ENCODE data around the gene ATXN7L1. TPM values are rescaled to one million over a fixed set of nuclear protein-coding genes. Genes with fewer than 3 reads are reported as not detected.
"Not testable (repeated sequence)": the region's sequence is repeated elsewhere in the genome, so short reads cannot be mapped to it uniquely, and the experiment has no call there.

ATXN7L1 gene
- total RNA-seq, 2 donors from 2014 or later: 3.6 to 5.4 TPM

DNA sequence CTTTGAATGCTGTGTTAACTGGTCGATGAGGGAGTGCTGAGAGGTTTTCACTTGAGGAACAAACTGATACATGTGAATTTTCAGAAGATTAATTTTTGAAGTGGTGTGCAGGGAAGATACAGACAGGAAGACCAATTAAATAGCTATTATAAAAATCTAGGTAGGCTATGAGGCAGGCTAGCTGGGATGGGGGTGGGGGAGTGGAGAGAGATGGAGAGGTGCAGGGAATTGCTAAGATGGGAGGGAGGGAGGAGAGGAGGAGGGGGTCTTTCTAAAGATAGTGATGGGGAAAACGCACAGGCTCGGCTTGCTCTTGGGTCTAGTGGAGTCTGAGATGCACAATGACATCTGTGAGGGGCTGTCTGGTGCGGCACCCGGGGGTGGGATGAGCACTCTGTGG, 15.2 kb downstream of the ATXN7L1 start:
- H3K4me1 Mint-ChIP-seq (ENCODE audit: low read depth in 2 of 2): peaks cover 18 to 26% of the 10 kb centered on the region in 2 donors
- ATAC-seq (no peak), DNase-seq (ENCODE audit: low spot score) (no peak)
- peaks cover 0 to 4% of the 10 kb centered on the region in 2 donors for H3K27me3 Mint-ChIP-seq
- no peak overlapping the region for H3K27ac Mint-ChIP-seq
- H3K4me3 Mint-ChIP-seq: no peak overlapping the region
- no peaks in the 10 kb centered on the region for H3K9me3 Mint-ChIP-seq
- H3K36me3 Mint-ChIP-seq: no peaks in the 10 kb centered on the region

DNA sequence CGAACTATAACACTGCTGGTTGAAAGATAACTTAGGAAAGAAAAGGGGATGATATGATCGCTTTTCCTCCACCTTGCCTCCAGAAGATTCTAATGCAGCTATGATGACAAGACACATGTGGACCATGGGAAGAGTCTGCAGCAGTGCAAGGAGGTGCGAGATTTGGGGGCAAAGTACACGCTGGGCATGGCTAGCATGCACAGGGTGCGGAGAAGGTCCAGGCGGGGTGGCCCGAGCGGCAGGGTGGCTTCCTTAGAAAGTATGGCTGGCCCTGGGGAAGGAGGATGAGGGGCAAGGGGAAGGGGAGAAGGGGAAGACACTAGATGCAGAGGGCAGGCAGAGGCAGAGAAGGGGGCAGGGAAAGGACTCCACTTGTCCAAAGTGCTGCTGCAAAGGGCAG, 15.6 kb downstream of the ATXN7L1 start:
- H3K36me3 Mint-ChIP-seq: no peaks in the 10 kb centered on the region
- no peak for ATAC-seq

DNA sequence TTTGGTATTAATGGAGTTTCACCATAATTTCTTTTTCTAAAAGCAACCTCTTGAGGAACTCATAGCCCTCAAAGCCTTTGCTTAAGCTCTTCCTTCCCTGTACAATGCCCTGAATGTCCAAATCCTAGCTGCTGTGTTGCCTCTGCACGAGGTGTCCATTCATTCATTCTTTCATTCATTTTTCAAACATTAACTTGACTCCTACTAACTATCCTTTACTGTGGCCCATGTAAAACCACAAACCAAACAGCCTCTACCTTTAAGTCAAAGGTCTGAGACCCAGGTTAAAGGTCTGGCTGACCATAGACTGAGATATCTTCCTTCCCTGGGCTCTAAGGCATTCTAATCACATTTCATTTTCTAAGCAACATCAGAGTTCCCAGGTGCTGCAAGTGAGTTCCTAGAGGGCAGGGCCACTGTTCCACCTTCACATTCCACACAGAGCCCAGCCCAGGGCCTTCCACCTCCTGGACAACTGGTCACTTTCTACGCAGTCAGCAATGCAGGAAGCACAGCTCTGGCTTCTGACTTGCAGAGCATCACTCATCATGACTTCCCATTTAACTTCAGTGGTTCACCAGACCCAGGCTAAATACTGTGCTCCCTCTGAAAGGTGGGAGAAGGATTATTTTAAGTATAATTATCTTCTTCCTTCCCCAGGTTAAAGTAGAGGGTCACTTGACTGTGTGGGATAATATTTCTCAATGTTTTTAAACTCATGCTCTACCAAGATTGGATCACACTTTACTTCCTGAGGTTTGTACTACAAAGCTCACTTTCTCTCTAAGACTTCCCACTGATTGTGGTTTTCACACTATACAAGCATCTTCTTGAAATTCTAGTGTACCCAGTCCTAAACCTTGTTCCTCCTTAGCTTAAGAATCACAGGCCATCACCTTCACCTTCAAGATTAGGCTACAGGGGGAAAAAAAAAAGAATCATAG, 19.1 kb downstream of the ATXN7L1 start:
- ATAC-seq (peak; percentile 44 to 68), DNase-seq (ENCODE audit: low spot score) (no peak)
- H3K4me1 Mint-ChIP-seq (ENCODE audit: low read depth in 2 of 2): peaks cover 23 to 39% of the 10 kb centered on the region in 2 donors

More for the DNA sequence above, 15.6 kb downstream of the ATXN7L1 start:
- H3K27ac Mint-ChIP-seq: no peak overlapping the region
- no peak overlapping the region for H3K4me3 Mint-ChIP-seq
- peaks cover 0 to 4% of the 10 kb centered on the region in 2 donors for H3K27me3 Mint-ChIP-seq
- DNase-seq (ENCODE audit: low spot score): no peak
- H3K9me3 Mint-ChIP-seq: no peaks in the 10 kb centered on the region
- peaks cover 18 to 26% of the 10 kb centered on the region in 2 donors for H3K4me1 Mint-ChIP-seq (ENCODE audit: low read depth in 2 of 2)

DNA sequence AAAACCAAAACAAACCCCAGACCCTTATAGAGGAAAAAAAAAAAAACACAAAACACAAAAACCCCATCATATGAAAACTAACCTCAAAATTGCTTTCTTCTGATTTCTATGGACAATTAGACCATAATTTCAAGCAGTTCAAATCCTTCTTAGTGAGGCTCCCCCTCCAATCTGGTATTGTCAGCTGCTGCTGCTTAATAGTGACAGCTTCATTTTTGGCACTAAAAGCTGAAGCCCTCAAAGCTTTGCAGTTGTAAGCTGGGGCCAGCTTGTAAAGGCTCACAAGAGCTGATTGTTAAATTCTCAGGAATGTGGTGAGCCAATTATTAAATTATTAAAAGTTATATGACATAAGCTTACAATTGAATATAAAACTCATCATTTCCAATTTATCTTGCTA, 21.9 kb downstream of the ATXN7L1 start:
- no peaks in the 10 kb centered on the region for H3K9me3 Mint-ChIP-seq
- H3K36me3 Mint-ChIP-seq: no peaks in the 10 kb centered on the region
- H3K4me1 Mint-ChIP-seq (ENCODE audit: low read depth in 2 of 2): peaks cover 50 to 55% of the 10 kb centered on the region in 2 donors
- peaks cover 0 to 4% of the 10 kb centered on the region in 2 donors for H3K27me3 Mint-ChIP-seq
- no peak overlapping the region for H3K4me3 Mint-ChIP-seq
- ATAC-seq (no peak), DNase-seq (ENCODE audit: low spot score) (no peak)
- no peak overlapping the region for H3K27ac Mint-ChIP-seq

More for the DNA sequence above, 19.1 kb downstream of the ATXN7L1 start:
- Mint-ChIP-seq H3K27me3 (peaks cover 0 to 4% of the 10 kb centered on the region in 2 donors), H3K27ac (no peak overlapping the region), H3K9me3 (no peaks in the 10 kb centered on the region), H3K36me3 (no peaks in the 10 kb centered on the region), H3K4me3 (no peak overlapping the region)

DNA sequence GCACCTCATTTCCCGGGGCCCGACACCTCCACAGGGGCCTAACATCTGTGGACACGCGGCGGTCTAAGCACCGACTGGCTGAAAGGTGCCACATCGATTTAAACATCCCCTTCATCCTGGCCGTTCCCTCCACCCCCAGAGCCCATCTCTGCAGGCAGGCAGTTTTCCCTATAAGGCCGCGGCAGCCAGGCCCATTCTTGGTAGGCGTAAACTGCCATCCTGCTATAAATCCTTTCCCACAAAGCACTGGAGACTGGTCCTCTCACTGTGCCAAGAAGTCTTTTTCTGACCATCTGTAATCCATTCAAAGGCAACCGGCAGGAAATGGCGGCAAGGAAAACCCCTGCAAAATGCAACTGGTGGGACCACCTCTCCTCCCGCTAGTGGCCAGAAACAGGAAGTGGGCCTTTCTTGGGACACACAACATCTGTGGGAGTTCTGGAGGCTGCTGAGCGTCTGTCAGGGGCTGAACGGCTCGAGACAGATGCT, 22.4 kb downstream of the ATXN7L1 start:
- peaks cover 55 to 61% of the 10 kb centered on the region in 2 donors for H3K4me1 Mint-ChIP-seq (ENCODE audit: low read depth in 2 of 2)
- H3K27ac Mint-ChIP-seq: no peak overlapping the region
- ATAC-seq (no peak), DNase-seq (ENCODE audit: low spot score) (no peak)
- no peak overlapping the region for H3K4me3 Mint-ChIP-seq
- H3K9me3 Mint-ChIP-seq: no peaks in the 10 kb centered on the region
- peaks cover 0 to 4% of the 10 kb centered on the region in 2 donors for H3K27me3 Mint-ChIP-seq
- no peaks in the 10 kb centered on the region for H3K36me3 Mint-ChIP-seq

DNA sequence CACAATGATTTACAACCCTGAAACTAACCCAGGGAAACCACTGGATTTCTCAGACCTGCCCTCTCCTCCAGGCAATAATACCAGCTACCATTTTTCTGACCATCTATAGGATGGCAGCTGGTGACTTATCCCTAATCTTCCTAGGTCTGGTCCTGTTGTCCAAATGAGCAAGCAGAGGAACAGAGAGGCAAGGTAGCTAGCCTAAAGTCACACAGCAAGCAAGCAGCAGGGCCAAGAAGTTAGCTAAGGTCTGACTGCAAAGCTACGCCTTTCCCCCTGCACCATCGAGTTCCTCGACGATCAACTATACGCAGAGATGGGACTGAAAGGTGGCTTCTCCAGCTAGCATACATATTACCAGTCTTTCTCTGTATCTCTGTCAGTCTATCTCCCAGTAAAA, 25.3 kb downstream of the ATXN7L1 start:
- DNase-seq (ENCODE audit: low spot score): no peak
- Mint-ChIP-seq H3K4me3 (peak overlapping the region; percentile 12), H3K4me1 (ENCODE audit: low read depth in 2 of 2) (peaks cover 58% of the 10 kb centered on the region in 2 donors), H3K27ac (peak overlapping the region; percentile 1 to 42), H3K27me3 (no peaks in the 10 kb centered on the region), H3K36me3 (no peaks in the 10 kb centered on the region), H3K9me3 (peaks cover 3% of the 10 kb centered on the region)
- no peak for ATAC-seq

DNA sequence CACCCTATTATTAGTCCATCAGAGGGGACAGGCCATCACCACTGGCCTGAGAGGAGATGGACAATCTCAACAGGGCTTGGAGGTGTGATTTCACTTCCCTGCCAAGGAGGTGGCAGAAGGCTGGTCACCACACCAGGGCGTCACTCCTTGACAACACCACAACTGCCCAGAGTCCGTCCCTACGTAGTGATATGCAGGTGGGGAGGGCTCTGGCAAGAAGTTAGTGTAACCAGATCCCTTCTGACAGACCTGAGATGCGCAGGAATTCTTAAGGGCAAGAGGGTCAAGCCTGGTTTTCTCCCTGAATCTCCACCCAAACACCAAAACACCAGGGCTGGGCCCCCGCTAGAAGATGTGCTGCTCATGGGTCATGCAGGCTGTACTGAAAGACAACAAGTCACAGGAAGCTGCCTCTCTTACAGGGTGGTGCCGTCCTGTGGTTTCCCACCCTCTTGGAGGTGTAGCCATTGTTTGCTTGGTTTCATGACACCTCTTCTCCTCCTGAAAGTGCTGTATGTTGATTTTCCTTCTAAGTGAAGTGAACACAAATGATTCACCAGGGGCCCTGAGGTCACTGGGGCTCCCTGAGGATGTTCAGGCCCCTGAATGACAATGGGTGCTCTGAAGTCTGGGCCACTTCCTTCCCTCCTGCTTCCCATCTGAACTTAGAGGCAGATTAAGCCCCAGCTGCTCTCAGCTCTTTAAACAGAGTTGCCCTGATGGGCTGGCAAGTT, 27.1 kb downstream of the ATXN7L1 start:
- H3K4me1 Mint-ChIP-seq (ENCODE audit: low read depth in 2 of 2): peaks cover 54 to 55% of the 10 kb centered on the region in 2 donors
- H3K36me3 Mint-ChIP-seq: peaks cover 4% of the 10 kb centered on the region
- peak overlapping the region; percentile 75 for H3K4me3 Mint-ChIP-seq
- H3K27me3 Mint-ChIP-seq: no peaks in the 10 kb centered on the region
- H3K27ac Mint-ChIP-seq: peak overlapping the region; percentile 74 to 79
- peak; percentile 95 to 99 for ATAC-seq
- peak; percentile 77 for DNase-seq (ENCODE audit: low spot score)
- H3K9me3 Mint-ChIP-seq: peaks cover 3% of the 10 kb centered on the region

DNA sequence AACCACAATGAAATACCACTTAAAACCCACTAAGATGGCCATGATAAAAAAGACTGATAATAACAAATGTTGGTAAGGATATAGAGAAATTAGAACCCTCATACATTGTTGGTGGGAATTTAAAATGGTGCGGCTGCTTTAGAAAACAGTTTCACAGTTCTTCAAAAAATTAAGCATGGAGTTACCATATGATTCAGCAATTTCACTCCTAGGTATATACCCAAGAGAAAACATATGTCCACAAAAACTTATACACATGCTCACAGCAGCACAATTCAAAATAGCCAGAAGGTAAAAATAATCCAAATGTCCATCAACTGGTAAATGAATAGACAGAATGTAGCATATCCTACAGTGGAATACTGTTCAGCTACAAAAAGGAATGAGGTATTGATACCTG, 30.0 kb downstream of the ATXN7L1 start:
- Mint-ChIP-seq H3K4me3 (no peak overlapping the region), H3K9me3 (peaks cover 3% of the 10 kb centered on the region), H3K36me3 (peaks cover 7% of the 10 kb centered on the region), H3K27me3 (no peaks in the 10 kb centered on the region), H3K27ac (no peak overlapping the region), H3K4me1 (ENCODE audit: low read depth in 2 of 2) (peaks cover 37 to 43% of the 10 kb centered on the region in 2 donors)
- no peak for DNase-seq (ENCODE audit: low spot score)
- no peak for ATAC-seq

DNA sequence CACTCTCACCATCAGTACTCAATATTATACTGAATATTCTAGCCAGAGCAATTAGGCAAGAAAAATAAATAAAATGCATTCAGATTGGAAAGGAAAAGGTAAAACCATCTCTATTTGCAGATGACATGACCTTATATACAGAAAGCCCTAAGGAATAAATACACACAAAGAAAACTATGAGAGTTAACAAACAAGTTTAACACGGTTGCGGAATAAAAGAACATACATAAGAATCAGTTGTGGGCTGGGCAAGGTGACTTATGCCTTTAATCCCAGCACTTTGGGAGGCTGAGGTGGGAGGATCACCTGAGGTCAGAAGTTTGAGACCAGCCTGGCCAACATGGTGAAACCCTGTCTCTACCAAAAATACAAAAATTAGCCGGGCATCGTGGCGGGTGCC, 31.7 kb downstream of the ATXN7L1 start:
- H3K27ac Mint-ChIP-seq; ATAC-seq; H3K36me3 Mint-ChIP-seq; H3K27me3 Mint-ChIP-seq; H3K9me3 Mint-ChIP-seq; H3K4me3 Mint-ChIP-seq; DNase-seq (ENCODE audit: low spot score): not testable (repeated sequence)
- H3K4me1 Mint-ChIP-seq (ENCODE audit: low read depth in 2 of 2): peaks cover 20 to 33% of the 10 kb centered on the region in 2 donors

DNA sequence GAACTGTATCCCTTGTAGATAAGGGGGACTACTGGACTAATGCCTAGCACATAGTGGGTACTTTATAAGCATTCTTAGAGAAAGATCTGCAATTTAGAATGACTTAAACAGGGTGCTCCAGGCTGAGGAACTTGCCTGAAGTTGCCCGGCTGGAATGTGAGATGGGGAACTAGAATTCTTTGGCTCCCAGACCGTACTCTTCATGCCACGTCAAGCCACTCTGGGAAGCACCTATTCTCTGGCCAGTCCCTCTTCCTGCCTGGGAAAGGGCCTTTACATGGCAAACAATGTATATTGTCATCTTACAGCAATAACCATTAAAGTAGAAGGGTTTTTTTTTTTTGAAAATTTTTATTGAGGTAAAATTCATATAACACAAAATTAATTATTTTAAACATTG, 34.5 kb downstream of the ATXN7L1 start:
- ATAC-seq (no peak), DNase-seq (ENCODE audit: low spot score) (no peak)
- Mint-ChIP-seq H3K27ac (no peak overlapping the region), H3K4me1 (ENCODE audit: low read depth in 2 of 2) (peaks cover 5 to 31% of the 10 kb centered on the region in 2 donors), H3K4me3 (no peak overlapping the region), H3K27me3 (no peaks in the 10 kb centered on the region), H3K36me3 (peaks cover 7% of the 10 kb centered on the region), H3K9me3 (no peaks in the 10 kb centered on the region)

DNA sequence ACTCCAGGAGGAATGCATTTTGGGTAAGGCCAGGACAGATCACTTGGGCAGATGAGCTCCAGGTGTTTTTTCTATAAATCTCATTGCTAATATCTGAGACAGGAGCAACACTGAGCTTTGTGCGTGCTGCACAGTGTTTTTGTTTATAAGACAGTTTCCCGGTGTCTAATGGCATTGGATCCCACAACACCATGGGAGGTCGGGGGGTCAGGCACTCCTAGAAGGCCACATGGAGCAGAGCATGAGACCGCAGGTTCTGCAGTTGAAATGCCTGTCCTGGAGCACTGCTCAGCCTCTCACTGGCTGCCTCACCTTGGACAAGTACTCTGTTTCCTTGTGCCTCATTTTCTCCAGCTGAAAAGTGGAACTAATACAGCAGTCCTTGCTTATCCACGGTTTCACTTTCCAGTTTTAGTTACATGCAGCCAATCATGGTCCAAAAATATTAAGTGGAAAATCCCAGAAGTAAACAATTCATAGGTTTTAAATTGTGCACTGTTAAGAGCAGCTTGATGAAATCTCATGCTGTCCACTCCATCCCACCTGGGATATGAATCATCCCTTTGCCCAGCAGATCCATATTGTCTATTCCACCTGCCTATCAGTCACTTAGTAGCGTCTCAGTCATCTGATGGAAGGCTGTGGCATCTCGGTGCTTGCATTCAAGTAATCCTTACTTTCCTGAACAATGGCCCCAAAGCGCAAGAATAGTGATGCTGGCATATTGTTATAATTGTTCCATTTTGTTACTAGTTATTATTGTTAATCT, 35.2 kb downstream of the ATXN7L1 start:
- DNase-seq (ENCODE audit: low spot score) (no peak), ATAC-seq (no peak)
- Mint-ChIP-seq H3K4me1 (ENCODE audit: low read depth in 2 of 2) (peaks cover 0 to 26% of the 10 kb centered on the region in 2 donors), H3K27ac (no peak overlapping the region), H3K9me3 (no peaks in the 10 kb centered on the region), H3K4me3 (no peak overlapping the region), H3K36me3 (peaks cover 7% of the 10 kb centered on the region), H3K27me3 (no peaks in the 10 kb centered on the region)

DNA sequence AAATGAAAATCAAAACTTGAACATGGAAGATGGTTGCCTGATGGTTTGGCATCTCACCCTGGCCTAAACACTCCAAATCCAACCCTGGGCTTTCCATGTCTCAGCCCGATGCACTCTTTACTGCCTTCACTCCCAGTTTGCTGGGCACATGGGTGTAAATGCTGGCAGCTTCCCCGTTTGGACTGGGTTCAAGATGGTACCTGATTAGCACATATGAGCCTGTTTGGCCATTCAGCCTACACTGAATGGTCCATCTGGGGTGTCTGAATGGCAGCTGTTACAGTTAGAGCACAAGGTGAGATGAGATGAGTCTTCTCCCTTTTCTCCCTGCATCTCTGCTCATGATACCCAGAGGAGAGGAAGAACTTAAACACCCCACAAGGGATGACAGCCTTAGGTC, 37.1 kb downstream of the ATXN7L1 start:
- ATAC-seq: no peak
- Mint-ChIP-seq H3K27me3 (no peaks in the 10 kb centered on the region), H3K4me1 (ENCODE audit: low read depth in 2 of 2) (peaks cover 0 to 31% of the 10 kb centered on the region in 2 donors), H3K9me3 (no peaks in the 10 kb centered on the region), H3K4me3 (no peak overlapping the region), H3K27ac (peak overlapping the region in 1 of 2 donors; percentile 65), H3K36me3 (peaks cover 3% of the 10 kb centered on the region)
- DNase-seq (ENCODE audit: low spot score): no peak

DNA sequence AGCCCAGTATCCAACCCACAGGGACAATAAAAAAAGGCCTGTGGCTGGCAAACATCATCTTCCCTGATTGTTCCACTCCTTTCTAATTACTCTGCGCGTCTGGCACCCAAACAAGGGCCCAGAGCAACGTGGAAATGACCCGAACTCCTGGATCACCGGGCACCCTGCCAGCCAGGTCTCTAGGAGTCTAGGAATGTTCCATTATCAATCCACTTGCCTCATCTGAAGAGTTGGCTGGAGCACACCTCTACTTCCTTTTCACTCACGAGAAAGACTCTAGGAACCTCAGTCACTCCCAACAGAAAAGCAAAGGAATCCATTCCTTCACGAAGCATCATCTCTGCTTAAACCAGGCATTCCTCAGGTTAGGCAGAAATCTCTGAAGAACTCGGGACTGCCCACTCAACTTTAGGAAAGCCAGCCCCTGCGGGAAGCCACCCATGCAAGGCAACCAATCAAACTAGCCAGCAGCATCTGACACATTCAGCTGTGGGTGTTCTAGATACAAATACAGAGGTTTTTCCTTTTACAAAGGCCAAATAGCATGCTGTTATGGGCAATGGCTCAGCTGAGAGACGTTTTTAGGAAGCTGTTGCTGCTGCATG, 37.7 kb downstream of the ATXN7L1 start:
- H3K4me1 Mint-ChIP-seq (ENCODE audit: low read depth in 2 of 2): peaks cover 0 to 31% of the 10 kb centered on the region in 2 donors
- no peak overlapping the region for H3K27ac Mint-ChIP-seq
- ATAC-seq (no peak), DNase-seq (ENCODE audit: low spot score) (no peak)
- H3K4me3 Mint-ChIP-seq: no peak overlapping the region
- no peaks in the 10 kb centered on the region for H3K36me3 Mint-ChIP-seq
- no peaks in the 10 kb centered on the region for H3K9me3 Mint-ChIP-seq
- H3K27me3 Mint-ChIP-seq: no peaks in the 10 kb centered on the region

All from natural killer cell treated with Interleukin-12 subunit alpha and Interleukin-12 subunit beta and Interleukin-15 and Interleukin-18, amount 100 ng/mL, for 72 hours (primary cell).